ENCODE measurements around the gene RP9.

RP9 gene, protein sequence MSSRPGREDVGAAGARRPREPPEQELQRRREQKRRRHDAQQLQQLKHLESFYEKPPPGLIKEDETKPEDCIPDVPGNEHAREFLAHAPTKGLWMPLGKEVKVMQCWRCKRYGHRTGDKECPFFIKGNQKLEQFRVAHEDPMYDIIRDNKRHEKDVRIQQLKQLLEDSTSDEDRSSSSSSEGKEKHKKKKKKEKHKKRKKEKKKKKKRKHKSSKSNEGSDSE

DNA sequence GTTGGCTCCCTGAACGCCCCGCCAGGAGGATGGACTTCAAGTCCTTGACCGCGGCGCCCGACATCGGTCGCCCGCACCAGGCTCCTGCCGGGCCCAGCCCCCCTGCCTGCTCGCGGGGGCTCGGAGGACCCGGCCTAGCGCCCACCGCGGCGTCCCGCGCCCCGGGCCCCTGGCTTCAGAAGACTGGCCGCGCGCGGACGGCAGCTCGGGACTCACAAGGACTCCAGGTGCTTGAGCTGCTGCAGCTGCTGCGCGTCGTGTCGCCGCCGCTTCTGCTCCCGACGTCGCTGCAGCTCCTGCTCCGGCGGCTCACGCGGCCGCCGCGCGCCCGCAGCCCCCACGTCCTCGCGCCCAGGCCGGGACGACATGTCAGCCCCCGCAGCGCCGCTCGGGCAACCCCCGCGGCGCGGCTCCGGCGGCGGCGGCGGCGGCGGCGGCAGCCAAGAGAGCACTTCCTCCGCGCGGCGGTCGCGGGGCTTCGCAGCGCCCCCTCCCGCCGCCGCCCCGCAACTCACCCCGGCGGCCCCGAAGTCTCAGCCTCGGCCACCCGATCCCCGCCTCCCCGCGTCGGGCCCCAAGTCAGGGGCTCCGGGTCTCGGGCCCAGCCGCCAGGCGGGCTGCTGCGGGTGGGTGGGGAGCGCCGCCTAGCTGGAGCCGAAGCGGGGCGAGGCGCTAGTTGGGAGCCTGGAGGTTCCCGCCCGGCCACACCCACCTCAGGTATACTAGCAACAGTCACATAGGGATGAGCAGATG is at the start of gene RP9:
Gene RP9 (minus strand): TSS at position 400 of the 753 bp plus-strand sequence. CDS start 32 bp downstream, at position 368.
- peak; percentile 84 for DNase-seq

DNA sequence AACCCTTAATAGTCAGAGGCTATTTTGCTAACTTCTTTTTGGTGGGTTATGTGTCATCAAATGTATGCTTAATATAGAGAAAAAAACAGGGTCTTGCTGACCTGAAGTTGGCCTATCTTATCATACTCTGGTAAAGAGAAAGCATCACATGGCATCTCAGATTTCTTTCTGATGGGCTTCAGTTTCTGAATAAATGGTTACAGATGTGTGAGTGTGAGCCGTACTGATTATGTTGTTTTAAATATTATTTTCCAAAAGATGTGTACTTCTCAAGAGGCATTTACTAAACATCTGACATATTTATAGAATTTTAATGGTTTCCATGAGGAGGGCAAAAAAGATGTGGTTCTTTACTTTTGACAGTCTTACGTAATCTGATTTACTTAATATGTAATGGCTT is 48.6 kb upstream of the RP9 start:
- DNase-seq, result no peak

DNA sequence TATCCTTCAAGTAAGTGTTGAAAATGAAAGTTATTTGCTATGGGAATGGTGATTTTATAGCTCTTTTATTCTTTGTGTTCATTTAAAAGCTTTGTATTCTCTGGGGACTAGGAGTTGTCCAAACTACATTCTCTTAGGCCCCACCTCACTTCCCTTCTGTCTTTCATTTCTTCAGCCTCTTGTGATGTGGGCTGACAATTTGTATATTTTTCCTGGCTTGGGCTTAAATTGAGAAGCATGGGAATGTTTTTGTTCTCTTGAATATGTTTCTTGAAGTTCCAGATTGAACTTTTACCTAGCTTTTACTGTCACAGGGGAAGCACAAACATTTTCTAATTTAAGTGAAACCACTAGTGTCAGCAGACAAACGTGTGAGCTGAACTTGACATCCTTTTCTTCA is 48.1 kb upstream of the RP9 start:
- DNase-seq, result no peak

DNA sequence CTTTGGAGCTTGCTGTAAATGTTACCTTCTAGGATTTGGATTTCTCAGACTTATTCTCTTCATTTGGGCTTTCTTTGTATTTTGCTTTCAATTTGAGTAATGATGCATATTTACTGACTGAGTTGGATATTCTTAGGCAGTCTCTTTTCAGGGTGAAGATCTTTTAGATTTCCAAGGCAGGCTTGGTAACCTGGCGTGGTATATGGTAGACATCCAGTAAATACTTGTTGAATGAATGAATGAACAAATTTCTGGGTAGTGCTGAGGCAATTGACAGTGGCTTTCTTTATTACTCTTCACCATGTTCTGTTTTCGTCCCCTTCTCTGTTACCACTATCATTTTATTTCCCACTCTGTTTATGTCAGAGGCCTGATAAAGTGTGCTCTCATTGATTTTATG is 47.2 kb upstream of the RP9 start:
- no peak for DNase-seq

DNA sequence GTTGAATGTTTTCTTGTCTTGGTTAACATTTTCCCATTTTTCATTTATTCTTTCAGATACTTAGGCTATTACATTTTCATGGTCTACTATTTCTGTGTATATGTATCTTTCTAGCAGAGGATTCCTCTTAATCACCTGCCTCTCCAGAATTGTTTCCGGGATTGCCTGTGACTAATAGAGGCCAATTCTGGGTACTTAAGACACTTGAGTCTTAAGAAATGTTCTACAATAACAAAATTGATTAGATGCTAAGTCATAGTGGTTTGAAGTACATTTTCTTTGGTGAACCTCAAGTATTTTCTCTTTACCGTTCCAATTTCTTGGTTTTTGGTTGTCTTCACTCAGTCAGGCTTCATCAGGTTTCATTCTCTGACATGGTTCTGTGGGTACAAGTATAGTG is 46.6 kb upstream of the RP9 start:
- no peak for DNase-seq

DNA sequence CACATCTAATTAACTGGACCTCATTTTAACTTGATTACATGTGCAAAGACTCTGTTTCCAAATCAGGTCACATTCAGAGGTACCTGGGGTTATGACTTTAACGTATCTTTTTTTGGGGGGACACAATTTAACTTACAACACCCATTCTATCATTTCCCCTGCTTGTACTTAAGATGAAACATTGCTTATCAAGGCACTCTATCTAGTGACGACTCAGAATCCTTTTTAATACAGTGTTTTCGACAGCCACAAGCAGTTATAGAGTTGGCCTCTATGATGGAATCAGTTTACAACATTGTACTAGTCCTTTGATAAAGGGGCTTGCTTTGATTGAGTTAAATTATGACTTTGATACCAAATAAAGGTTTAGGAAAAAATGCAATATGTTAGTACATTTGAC is 42.9 kb upstream of the RP9 start:
- no peak for DNase-seq

DNA sequence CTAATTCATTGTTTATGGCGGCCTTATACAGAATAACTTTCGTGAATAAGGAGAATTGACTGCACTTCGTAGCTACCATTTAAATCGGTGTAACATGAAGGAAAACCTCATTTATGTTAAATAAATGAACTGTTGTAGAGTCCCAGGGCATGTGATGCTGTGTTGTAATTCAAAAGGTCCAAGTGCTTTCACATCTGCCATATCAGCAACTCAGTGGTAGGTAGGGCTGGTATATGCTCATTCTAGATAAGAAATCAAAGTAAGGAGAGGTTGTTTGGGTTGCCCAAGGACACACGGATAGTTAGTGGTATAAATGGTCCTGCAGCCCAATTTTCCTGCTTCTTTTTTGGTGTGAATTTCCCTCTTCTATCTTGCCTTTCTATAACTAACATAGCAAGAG is 36.0 kb upstream of the RP9 start:
- no peak for DNase-seq

DNA sequence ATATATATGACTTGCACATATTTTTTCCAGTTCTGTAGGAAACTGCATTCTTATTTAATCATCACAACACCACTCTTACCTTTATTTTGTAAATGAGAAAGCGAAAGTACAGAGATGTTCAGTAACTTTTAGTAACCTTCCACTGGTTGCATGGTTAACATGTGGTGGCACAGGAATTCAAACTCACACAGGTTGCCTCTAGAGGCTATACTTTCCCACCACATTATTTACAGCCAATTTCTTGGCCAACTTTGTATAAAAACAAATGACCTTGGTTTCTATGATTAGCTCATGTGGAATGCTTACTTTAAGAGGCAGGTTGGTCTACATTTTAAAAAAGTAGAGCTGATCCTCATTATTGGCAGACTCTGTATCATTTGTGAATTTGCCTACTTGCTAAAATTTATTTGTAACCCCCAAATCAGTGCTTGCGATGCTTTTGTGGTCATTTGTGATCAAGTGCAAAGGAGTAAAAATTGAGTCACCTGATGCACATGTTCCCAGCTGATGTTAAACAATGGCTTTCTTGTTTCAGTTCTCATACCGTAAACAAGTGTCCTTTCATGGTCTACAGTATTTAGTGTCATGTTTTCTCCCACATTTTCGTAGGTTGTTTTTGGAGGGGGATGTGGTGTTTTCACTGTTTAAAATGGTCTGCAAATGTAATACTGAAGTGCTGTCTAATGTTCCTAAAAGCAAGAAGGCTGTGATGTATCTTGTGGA is 35.0 kb upstream of the RP9 start:
- DNase-seq, result no peak

DNA sequence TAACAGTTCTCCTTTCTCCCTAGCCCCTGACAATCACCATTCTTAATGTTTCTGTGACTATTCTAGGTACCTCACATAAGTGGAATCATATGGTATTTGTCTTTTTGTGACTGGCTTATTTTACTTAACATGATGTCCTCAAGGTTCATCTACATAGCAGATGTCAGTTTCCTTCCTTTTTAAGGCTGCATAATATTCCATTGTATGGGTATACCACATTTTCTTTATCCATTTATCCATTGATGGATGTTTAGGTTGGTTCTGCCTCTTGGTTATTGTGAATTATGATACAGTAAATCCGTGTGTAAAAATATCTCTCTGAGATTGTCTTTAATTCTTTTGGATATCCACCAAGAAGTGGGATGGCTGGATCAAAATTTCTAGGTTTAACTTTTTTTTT is 33.4 kb upstream of the RP9 start:
- no peak for DNase-seq

DNA sequence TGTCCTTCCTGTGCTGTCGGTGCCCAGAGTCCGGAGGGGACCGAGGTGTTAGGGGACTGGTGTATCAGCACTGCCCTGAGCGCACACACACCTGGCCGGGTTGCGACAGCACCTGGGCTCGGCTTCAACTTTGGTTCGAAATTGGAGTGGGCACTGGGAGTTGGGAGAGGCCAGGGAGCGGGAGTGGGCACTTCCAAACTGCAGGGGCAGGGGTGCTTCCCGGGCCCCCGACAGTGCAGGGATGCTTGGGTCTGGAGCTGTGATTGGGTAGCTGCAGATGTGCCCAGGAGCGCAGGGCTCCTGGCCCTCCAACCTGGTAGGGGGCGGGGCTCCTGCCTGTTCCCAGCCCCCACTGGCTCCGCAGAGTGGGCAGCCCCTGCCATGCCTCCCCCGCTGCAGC is 27.9 kb upstream of the RP9 start:
- DNase-seq, result no peak

DNA sequence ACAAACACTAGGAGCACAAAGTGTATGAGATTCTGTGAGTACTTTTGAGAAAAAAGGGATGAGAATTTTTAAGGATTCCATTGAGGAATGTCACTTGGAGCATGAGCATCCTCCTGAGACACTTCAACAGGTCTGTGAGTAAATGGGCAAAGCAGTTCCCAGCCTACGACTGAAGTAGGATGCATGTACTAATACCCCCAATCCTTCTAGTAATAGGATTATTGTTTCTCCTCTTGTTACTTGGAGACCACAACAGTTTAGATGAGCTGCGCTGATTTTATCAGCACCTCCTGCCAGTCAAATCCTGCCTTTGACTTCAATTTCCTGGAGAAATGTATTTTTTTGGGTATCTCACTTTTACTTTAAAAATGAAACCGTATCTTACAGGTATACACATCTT is 21.0 kb upstream of the RP9 start:
- no peak for DNase-seq

DNA sequence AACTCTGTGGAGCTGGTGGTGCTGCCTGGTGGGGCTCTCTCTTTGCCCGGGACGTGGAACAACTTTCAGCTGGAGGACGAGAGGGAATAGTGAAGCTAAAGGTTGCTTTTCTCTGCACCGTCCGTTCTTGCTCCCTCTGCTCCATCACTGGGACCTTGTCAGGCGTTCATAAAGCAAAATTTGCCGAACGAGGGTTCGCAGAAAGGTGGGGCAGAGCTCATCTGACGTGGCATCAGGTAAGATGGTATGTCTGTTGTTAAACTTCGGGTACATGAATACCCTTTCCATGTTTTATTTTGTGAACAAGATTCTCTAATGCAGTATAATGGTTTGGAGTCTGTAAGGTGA is 20.6 kb upstream of the RP9 start:
- DNase-seq, result peak; percentile 25

DNA sequence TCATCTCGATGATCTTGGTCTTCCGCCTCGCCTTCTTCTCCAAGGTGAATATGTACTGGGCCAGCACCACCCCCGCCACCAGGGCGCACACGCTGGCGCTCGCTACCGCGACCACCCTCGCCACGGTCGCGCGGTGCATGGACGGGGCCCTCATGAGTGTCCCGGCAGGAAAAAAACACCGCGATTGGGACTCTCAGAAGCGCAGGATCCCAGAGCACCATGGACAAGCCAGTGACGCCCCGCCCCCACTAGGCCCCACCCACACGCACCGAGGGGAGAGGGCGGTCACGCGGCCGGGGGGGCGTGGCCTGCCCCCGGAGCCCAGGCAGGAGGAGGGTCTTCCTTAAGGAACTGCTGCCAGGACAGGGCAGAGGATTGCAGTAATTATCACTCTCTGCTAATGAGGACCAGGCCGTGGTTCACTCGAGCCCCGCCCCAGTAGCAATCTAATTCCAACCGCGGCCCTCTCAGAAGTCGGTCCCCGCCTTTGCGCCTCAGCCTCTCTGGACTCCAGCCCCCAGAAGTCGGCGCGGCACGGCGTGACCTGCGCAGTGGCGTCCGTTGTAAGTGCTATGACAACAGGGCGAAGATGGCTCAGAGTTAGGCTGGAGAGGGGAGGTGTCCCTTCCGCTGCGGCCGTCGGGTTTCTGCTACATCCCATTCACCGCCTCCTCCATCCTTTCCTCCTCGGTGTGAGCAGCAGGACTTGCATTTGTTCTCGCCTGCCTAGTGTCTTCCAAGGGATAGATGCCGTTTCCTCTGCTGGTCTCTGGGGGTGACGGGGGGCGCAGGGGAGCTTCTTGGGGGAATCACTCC is 20.0 kb upstream of the RP9 start, which contains the start of gene BBS9:
Gene BBS9 (plus strand): TSS at position 575 of the 816 bp plus-strand sequence. CDS start 16,689 bp downstream, outside the sequence.
- peak; percentile 96 for DNase-seq

DNA sequence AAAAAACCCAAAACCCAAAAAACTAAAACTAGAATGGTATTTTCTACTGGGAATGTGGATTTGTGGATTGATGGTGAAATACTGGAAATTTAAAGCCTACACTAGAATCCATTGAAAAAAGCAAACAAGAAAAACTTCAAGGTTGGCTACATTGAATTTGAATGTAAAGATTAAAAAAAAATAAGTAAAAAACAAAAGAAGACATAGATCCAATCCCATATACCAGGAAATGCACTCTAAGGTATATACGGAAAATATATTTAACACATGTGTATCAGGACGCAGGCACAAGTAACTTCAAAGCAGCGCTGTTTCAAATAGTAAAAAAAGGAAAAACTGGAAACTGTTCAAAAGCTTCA is 19.4 kb upstream of the RP9 start:
- DNase-seq, result no peak

DNA sequence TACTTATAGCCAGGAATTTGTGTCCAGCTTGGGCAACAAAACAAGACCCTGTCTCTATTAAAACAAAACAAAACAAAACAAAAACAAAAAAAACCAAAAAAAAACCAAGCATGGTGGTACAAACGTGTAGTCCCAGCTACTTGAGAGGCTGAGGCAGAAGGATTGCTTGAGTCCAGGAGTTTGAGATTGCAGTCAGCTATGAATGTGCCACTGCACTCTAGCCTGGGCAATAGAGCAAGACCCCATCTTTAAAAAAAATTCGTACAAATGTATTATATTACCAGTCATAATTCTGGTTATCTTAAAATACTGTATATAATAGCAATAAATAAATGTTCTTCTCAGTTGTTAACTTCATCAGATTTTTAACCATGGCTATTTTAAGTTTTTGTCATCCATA is 17.9 kb upstream of the RP9 start:
- no peak for DNase-seq

DNA sequence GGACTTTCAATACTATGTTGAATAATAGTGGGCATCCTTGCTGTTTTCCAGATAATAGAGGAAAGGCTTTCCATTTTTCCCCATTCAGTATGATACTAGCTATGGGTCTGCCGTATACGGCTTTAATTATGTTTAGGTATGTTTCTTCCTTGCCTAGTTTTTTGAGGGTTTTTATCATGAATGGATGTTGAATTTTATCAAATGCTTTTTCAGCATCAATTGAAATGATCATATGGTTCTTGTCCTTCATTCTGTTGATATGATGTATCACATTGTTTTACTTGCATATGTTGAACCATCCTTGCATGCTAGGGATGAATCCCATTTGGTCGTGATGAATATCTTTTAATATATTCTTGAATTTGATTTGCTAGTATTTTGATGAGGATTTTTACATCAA is 9.2 kb upstream of the RP9 start:
- DNase-seq, result no peak

DNA sequence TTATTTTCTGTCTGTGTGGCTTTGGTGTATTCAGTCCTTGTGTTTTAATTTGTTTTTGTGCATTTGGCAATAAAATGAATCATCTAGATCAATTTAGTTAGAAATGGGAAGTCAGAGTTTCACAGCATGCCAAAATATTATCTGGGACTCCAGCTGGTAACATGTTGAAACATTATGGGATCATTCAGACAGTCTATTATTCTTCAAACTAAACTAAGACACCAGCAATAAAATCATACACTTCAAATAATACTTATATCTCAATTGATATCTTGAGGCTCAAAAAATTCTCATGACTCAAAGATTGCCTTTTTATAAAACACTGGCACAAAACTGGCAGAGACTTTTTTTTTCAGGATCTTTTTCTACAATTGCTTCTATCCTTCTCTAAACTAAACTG is 5.8 kb upstream of the RP9 start:
- DNase-seq, result no peak

DNA sequence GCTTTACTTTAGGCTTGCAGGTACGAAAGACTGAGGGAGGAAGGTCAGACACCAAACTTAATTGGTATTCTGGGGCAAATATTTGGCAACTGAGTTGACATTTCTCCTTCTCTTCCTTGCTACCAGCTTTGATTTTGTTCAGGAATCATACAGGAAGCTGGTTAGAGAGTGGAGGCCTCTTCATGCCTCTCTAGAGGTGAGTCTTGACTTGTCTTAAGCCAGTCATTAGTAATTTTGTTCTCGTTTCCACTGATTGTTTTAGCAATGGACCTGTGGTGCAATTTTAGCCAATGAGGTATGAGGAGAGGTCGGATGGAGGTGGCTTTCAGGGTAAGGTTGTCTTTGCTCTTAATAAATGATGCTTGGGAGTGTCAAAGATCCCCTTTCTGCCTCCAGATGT is 2.4 kb upstream of the RP9 start:
- no peak for DNase-seq

DNA sequence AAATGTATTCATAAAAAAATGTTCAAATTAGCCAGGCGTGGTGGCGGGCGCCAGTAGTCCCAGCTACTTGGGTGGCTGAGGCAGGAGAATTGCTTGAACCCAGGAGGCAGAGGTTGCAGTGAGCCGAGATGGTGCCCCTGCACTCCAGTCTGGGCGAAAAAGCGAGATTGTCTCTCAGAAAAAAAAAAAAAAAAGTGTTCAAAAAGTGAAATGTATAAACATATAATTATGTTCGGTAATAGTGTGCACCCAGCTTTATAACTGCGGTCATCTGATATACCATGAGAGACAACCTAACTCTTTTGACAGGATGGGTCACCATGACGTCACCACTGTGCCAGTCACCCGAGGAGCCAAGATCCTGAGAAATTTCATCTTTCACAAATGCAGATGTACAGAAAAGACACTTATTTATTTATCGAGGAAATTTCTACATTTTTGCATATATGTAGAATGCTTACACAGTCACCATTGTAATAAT is 594 bp upstream of the RP9 start:
- DNase-seq, result no peak

DNA sequence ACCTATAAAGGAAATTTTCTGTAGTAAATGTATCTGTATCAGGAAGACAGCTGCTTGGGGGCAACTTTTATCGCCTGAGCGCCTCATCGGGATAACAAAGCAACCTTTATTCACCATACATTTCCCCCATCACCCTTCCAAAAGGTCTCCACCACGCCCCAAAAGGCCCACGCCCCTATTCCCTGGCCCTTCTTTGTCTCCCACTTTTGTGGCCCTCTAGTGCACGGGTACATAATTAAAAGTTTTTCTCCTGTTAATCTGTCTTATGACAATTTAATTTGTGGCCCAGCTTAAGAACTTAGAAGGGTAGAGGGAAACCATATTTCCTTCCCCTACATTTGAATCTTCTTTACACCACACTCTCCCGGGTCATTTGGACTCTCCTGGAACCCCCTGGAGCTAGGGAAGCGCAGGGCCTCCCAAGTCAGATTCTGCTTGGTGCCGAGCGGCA is 625 bp downstream of the RP9 start:
- no peak for DNase-seq

DNA sequence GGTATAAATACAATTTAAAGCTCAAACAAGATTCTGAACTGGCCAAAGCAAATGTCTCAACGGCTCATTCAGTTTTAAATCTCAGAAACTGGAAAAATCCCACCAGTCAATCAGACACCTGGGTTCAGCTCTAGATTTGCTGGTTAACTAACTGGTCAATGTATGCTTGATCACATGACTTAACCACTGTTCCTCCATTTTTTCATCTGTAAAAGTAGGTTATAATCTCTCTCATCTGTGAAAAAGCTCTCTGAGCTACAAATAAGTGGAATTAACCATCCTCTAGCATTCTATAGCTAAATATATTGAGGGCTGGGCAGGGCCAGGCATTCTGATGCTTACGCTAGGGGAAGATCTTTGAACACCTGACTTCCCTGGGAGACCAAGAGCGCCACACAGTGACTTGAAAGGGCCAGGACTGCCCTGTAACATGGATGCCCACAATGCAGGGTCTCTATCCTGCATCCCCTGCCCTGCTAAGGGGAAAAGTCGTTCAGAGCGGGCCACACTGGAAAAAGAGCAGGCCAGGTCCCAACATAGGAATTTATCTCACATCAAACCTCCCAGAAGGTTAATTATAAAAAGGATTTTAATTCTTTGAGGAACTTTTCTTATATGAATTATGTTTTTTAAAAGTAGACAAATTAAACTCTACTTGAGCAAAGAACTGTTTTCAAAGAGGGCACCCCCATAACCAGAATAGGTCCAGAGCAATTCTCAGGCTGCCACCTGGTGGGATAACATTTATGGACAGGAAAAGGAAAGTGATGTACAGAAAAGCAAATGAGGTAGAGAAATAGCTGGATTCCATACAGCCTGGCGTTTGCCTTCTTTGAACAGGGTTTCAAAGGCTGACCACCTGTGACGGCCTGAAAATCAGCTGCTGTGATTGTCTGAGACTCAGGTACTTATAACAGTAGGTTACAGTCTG is 1.8 kb downstream of the RP9 start:
- peak; percentile 55 for DNase-seq

DNA sequence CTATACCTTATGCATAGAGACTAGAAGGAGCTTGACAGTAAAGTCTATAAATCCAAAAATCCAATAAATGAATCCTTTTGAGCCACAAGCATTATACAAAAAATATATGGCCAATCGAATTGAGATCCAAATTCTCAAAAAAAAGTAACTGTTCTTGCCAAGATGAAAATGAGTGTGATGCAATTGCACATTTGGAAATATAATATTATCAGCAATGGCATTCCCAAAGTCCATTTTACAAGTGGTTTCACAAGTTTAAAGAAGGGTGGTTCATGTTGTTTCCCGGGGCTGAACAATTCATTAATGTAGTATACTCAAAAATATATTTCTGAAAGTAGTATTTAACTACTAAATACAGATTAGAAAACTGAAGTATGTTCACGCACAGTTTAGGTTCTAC is 7.3 kb downstream of the RP9 start:
- DNase-seq, result no peak

All from RPMI8226 (cell line).